ENCODE measurements around the gene PHF24. TPM values are rescaled to one million over a fixed set of nuclear protein-coding genes. Genes with fewer than 3 reads are reported as not detected.

The PHF24 gene
- total and polyA plus RNA-seq, 2 of the 13 experiments (the other 11 are each of a cell fraction or from before 2014, with no cell fraction given): 0.05 TPM; not detected in 1

- TF ChIP-seq KLF13 (CRISPR knock-in tag; IDR thresholded peaks at IDR 0.05) (no peak), AHR (CRISPR knock-in tag; IDR thresholded peaks at IDR 0.05) (no peak), ARID3A (IDR thresholded peaks at IDR 0.05; ENCODE audit: low read depth, low read length) (no peak), PITX1 (CRISPR knock-in tag; IDR thresholded peaks at IDR 0.05) (no peak), STAG1 (CRISPR knock-in tag; IDR thresholded peaks at IDR 0.05) (peak; percentile 53), THYN1 (CRISPR knock-in tag; IDR thresholded peaks at IDR 0.05; ENCODE audit: borderline replicate concordance, low read depth) (no peak), GATAD1 (CRISPR knock-in tag; IDR thresholded peaks at IDR 0.05) (no peak), TOE1 (CRISPR knock-in tag; IDR thresholded peaks at IDR 0.05) (no peak), CTCF (CRISPR knock-in tag; IDR thresholded peaks at IDR 0.05) (peak; percentile 76), XRCC5 (optimal IDR thresholded peaks at IDR 0.05; ENCODE audit: low read length) (no peak), ZNF687 (CRISPR knock-in tag; IDR thresholded peaks at IDR 0.05) (no peak), SAFB2 (CRISPR knock-in tag; IDR thresholded peaks at IDR 0.05; ENCODE audit: borderline replicate concordance, low read depth) (no peak)
These were observed 27.3 kb downstream of the PHF24 start (continued) for GRCh38 chr9:34985311-34985899.
